Fibroblast of lung (primary cell): Measurements from ENCODE around the gene SIK2. TPM values are rescaled to one million over a fixed set of nuclear protein-coding genes. Genes with fewer than 3 reads are reported as not detected.

Experiments
- DNase-seq, 2 donors: peaks; one replicate each; pipeline versions ENCODE4 v3.0.0 to v3.0.0-alpha.2; 2010; ENCODE audit warnings: low read depth in 2 of 2
- H2AFZ ChIP-seq: 2 replicates; pipeline ENCODE4 v1.5.1; 2012; ENCODE audit warnings: low read length, control low read depth, inconsistent platforms
- H3K27ac ChIP-seq: 2 replicates; pipeline ENCODE4 v1.5.1; 2011; ENCODE audit warnings: low read length, control low read depth; ENCODE audit not compliant: insufficient read depth
- H3K27me3 ChIP-seq: 2 replicates; pipeline ENCODE4 v1.5.1; 2011; ENCODE audit warnings: mild to moderate bottlenecking, low read length; ENCODE audit not compliant: control insufficient read depth, insufficient read depth
- H3K36me3 ChIP-seq: 2 replicates; pipeline ENCODE4 v1.5.1; 2011; ENCODE audit warnings: low read length; ENCODE audit not compliant: control insufficient read depth, insufficient read depth
- H3K4me1 ChIP-seq: 2 replicates; pipeline ENCODE4 v1.5.1; 2011; ENCODE audit warnings: low read length; ENCODE audit not compliant: control insufficient read depth, insufficient read depth; ENCODE audit errors: extremely low read depth
- H3K4me2 ChIP-seq: 2 replicates; pipeline ENCODE4 v1.5.1; 2011; ENCODE audit warnings: low read length, control low read depth; ENCODE audit not compliant: insufficient read depth; ENCODE audit errors: extremely low read depth
- H3K4me3 ChIP-seq, 4 experiments: fragments of 200-600 bp in 1 of 4; sonication (generic) in 1 of 4; replicated peaks in 1 of 4; 2 replicates each; pipeline ENCODE4 v1.5.1; 2011 to 2016; ENCODE audit warnings: low read length in 4 of 4, low read depth in 3 of 4, mild to moderate bottlenecking in 3 of 4, control low read depth in 2 of 4, inconsistent platforms in 1 of 4, mixed read lengths in 1 of 4; ENCODE audit not compliant: insufficient read depth in 1 of 4; ENCODE audit errors: control extremely low read depth in 1 of 4
- H3K79me2 ChIP-seq: 2 replicates; pipeline ENCODE4 v1.5.1; 2012; ENCODE audit warnings: mild to moderate bottlenecking, low read length, inconsistent platforms; ENCODE audit not compliant: control insufficient read depth, insufficient read depth
- H3K9ac ChIP-seq: 2 replicates; pipeline ENCODE4 v1.5.1; 2011; ENCODE audit warnings: mild to moderate bottlenecking, low read length, control low read depth; ENCODE audit not compliant: insufficient read depth
- H3K9me3 ChIP-seq: 2 replicates; pipeline ENCODE4 v1.5.1; 2012; ENCODE audit warnings: low read depth, low read length; ENCODE audit not compliant: control insufficient read depth, insufficient read depth
- H4K20me1 ChIP-seq: 2 replicates; pipeline ENCODE4 v1.5.1; 2011; ENCODE audit warnings: low read length; ENCODE audit not compliant: control insufficient read depth, insufficient read depth; ENCODE audit errors: extremely low read depth
- CTCF ChIP-seq, 2 donors: IDR thresholded peaks in 1 of 2; conservative IDR thresholded peaks in 1 of 2; 1 replicate in 1 of 2; 2 replicates in 1 of 2; pipeline ENCODE4 v1.5.1; 2011 to 2012; ENCODE audit warnings: low read length in 2 of 2, control low read depth in 1 of 2, inconsistent platforms in 1 of 2, low read depth in 1 of 2, mild to moderate bottlenecking in 1 of 2
- EZH2 ChIP-seq: IDR thresholded peaks from 2 replicates; pipeline ENCODE4 v1.5.1; 2012; ENCODE audit warnings: low read length, control low read depth, mild to moderate bottlenecking; ENCODE audit errors: missing control alignments
- polyA plus RNA-seq, 2 donors: library from polyadenylated mRNA; depleted of rRNA in 1 of 2; stranded (reverse) in 1 of 2; unstranded in 1 of 2; fragments of >200 nt; gene quantifications; 2 replicates each; pipeline ENCODE4 v1.2.1, GENCODE V29; 2011 to 2012; ENCODE audit warnings: missing spikeins in 1 of 2
- total RNA-seq: library from RNA; depleted of rRNA; stranded (reverse); fragments of >200 nt; gene quantifications from 2 replicates; pipeline ENCODE4 v1.2.1, GENCODE V29; 2014

The SIK2 gene
- total and polyA plus RNA-seq, 2 donors (not counting 1 experiment from before 2014, with no cell fraction given) = 16.3 to 19.3 TPM

- Histone ChIP-seq H3K4me2 (peak overlapping the region; percentile 97), H3K9me3 (no peaks in the 10 kb centered on the region), H3K4me1 (peaks cover 6% of the 10 kb centered on the region), H3K27me3 (no peaks in the 10 kb centered on the region), H3K36me3 (no peaks in the 10 kb centered on the region), H3K4me3 (peak overlapping the region; percentile 76 to 88 (median 81)), H3K27ac (peak overlapping the region; percentile 99), H2AFZ (no peak overlapping the region), H4K20me1 (no peaks in the 10 kb centered on the region), H3K9ac (peak overlapping the region; percentile 100), H3K79me2 (peaks cover 58% of the 10 kb centered on the region)
- DNase-seq = no peak
- TF ChIP-seq EZH2 = no peak
- no peak for TF ChIP-seq CTCF (conservative IDR thresholded peaks at IDR 0.05 in 1 of 2, IDR thresholded peaks at IDR 0.05 in 1 of 2; ENCODE audit: low read depth in 1 of 2, low read length in 2 of 2)
Observed at GRCh38 chr11:111603611-111604130, 1.4 kb downstream of the SIK2 start.

GRCh38 chr11:111604392-111605009 is 2.3 kb downstream of the SIK2 start:
- DNase-seq = peak; percentile 33 to 67
- Histone ChIP-seq H3K4me3 (peak overlapping the region; percentile 76 to 88 (median 81)), H3K4me1 (peaks cover 6% of the 10 kb centered on the region), H3K36me3 (no peaks in the 10 kb centered on the region), H2AFZ (no peak overlapping the region), H3K9ac (peak overlapping the region; percentile 10), H3K4me2 (peak overlapping the region; percentile 97), H4K20me1 (no peaks in the 10 kb centered on the region), H3K27me3 (no peaks in the 10 kb centered on the region), H3K27ac (peak overlapping the region; percentile 22), H3K9me3 (no peaks in the 10 kb centered on the region), H3K79me2 (peaks cover 59% of the 10 kb centered on the region)
- TF ChIP-seq EZH2 = no peak
- peak; percentile 54 for TF ChIP-seq CTCF (conservative IDR thresholded peaks at IDR 0.05 in 1 of 2, IDR thresholded peaks at IDR 0.05 in 1 of 2; ENCODE audit: low read depth in 1 of 2, low read length in 2 of 2)

- Histone ChIP-seq H3K27ac (no peak overlapping the region), H3K9me3 (no peaks in the 10 kb centered on the region), H3K79me2 (peaks cover 59% of the 10 kb centered on the region), H3K9ac (no peak overlapping the region), H3K27me3 (no peaks in the 10 kb centered on the region), H3K4me3 (peak overlapping the region in 2 of 4 experiments; percentile 6 to 76), H3K4me2 (no peak overlapping the region), H2AFZ (no peak overlapping the region), H4K20me1 (no peaks in the 10 kb centered on the region), H3K4me1 (peaks cover 6% of the 10 kb centered on the region), H3K36me3 (no peaks in the 10 kb centered on the region)
- DNase-seq = no peak
- TF ChIP-seq EZH2 = no peak
Observed at GRCh38 chr11:111605681-111606080, 3.4 kb downstream of the SIK2 start.
